Parathyroid adenoma (tissue), 2 donors: ENCODE results near the gene MED22.
"Not testable (repeated sequence)": the region's sequence is repeated elsewhere in the genome, so short reads cannot be mapped to it uniquely, and the experiment has no call there.

Source experiments
- H2AFZ ChIP-seq: fragments of 300-600 bp; sonication (generic); one replicate; pipeline ENCODE4 v1.7.0; 2017; ENCODE audit warnings: antibody characterized with exemption, mild to moderate bottlenecking
- H3K27ac ChIP-seq: fragments of 300-600 bp; sonication (generic); one replicate; pipeline ENCODE4 v1.7.0; 2017
- H3K27me3 ChIP-seq: fragments of 300-600 bp; sonication (generic); one replicate; pipeline ENCODE4 v1.7.0; 2017; ENCODE audit warnings: low read length; ENCODE audit not compliant: control insufficient read depth, insufficient read depth
- H3K36me3 ChIP-seq: fragments of 300-600 bp; sonication (generic); one replicate; pipeline ENCODE4 v1.7.0; 2017; ENCODE audit warnings: low read length; ENCODE audit not compliant: control insufficient read depth, insufficient read depth
- H3K4me1 ChIP-seq: fragments of 300-600 bp; sonication (generic); one replicate; pipeline ENCODE4 v1.7.0; 2017; ENCODE audit warnings: control low read depth
- H3K4me2 ChIP-seq: fragments of 300-600 bp; sonication (generic); one replicate; pipeline ENCODE4 v1.7.0; 2017; ENCODE audit warnings: low read length
- H3K4me3 ChIP-seq: fragments of 300-600 bp; sonication (generic); one replicate; pipeline ENCODE4 v1.7.0; 2017; ENCODE audit warnings: low read depth, low read length
- H3K79me2 ChIP-seq: fragments of 300-600 bp; sonication (generic); one replicate; pipeline ENCODE4 v1.7.0; 2017; ENCODE audit warnings: control low read depth
- H3K9ac ChIP-seq: fragments of 300-600 bp; sonication (generic); one replicate; pipeline ENCODE4 v1.7.0; 2017; ENCODE audit warnings: mild to moderate bottlenecking
- H3K9me3 ChIP-seq: fragments of 300-600 bp; sonication (generic); one replicate; pipeline ENCODE4 v1.7.0; 2017; ENCODE audit warnings: low read length; ENCODE audit not compliant: control insufficient read depth
- TF ChIP-seq, protein P1 (sequence below): fragments of 300-600 bp; sonication (generic); IDR thresholded peaks from one replicate; pipeline ENCODE4 v1.7.0; 2017; ENCODE audit warnings: antibody characterized with exemption, mild to moderate bottlenecking
- donor health status: primary hyperparathyroidism.

The MED22 gene

DNA sequence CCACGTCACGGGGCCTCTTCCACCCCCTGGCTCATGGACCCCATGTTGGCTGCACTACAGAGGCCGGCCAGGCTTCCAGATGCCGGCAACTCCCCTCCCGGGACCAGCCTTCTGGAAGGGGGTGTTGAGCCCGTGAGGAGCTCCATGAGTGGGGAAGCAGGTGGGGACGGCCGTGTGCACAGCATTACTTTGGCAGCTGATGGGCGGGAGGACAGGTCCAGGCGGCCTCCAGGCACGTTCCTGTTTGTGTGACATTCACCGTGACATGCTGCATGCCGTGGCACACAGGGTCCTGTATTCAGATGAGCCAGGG lies 43.8 kb downstream of the MED22 start:
- Histone ChIP-seq H3K9me3 (no peaks in the 10 kb centered on the region), H3K27me3 (no peaks in the 10 kb centered on the region), H3K36me3 (no peaks in the 10 kb centered on the region), H3K4me1 (no peaks in the 10 kb centered on the region), H3K9ac (no peak overlapping the region), H2AFZ (no peak overlapping the region), H3K4me3 (no peak overlapping the region), H3K4me2 (no peak overlapping the region), H3K79me2 (no peaks in the 10 kb centered on the region), H3K27ac (no peak overlapping the region)
- TF ChIP-seq, protein P1, sequence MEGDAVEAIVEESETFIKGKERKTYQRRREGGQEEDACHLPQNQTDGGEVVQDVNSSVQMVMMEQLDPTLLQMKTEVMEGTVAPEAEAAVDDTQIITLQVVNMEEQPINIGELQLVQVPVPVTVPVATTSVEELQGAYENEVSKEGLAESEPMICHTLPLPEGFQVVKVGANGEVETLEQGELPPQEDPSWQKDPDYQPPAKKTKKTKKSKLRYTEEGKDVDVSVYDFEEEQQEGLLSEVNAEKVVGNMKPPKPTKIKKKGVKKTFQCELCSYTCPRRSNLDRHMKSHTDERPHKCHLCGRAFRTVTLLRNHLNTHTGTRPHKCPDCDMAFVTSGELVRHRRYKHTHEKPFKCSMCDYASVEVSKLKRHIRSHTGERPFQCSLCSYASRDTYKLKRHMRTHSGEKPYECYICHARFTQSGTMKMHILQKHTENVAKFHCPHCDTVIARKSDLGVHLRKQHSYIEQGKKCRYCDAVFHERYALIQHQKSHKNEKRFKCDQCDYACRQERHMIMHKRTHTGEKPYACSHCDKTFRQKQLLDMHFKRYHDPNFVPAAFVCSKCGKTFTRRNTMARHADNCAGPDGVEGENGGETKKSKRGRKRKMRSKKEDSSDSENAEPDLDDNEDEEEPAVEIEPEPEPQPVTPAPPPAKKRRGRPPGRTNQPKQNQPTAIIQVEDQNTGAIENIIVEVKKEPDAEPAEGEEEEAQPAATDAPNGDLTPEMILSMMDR = no peak

DNA sequence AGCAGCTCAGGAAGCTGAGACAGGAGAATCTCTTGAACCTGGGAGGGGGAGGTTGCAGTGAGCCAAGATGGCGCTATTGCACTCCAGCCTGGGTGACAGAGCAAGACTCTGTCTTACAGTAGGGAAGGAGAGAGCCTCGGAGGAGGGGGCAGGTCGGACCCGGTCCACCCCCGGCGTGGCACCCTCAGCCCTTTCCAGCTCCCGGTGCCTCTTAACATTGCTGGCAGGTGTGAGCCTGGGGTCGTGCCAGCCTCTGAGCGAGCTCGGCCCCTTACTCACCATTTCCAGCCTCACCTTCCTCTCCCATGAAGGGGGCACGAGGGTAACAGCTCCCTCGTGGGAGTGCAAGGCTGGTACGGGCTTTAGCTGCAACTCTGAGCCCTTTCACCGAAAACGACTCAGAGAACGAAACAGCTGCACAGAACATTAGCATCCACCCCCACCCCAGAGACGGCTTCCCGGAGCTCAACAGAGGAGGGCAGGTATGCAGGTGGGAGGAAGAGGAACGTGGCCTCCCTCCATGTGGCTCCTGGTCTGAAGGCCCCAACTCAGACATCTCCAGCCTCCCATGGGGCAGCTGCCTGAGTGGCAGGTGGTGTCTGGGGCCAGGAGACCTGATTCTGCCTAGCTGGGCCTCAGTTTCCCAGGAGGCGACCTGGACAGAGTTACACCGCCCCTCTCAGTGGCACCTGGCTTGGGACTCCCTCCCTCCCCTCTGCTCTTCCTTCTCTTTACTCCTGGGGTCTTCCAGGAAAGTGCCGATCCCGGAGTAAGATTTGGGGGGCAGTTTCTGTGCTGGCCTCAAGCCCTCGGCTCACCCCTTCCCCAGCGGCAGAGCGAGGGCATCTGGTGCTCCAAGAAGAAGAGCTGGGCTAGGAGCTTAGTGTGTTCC lies 44.4 kb downstream of the MED22 start:
- Histone ChIP-seq H3K4me3 (no peak overlapping the region), H2AFZ (no peak overlapping the region), H3K4me1 (no peaks in the 10 kb centered on the region), H3K4me2 (no peak overlapping the region), H3K27ac (no peak overlapping the region), H3K79me2 (no peaks in the 10 kb centered on the region), H3K36me3 (no peaks in the 10 kb centered on the region), H3K9ac (no peak overlapping the region), H3K27me3 (no peaks in the 10 kb centered on the region), H3K9me3 (no peaks in the 10 kb centered on the region)
- TF ChIP-seq, protein P1 = no peak

DNA sequence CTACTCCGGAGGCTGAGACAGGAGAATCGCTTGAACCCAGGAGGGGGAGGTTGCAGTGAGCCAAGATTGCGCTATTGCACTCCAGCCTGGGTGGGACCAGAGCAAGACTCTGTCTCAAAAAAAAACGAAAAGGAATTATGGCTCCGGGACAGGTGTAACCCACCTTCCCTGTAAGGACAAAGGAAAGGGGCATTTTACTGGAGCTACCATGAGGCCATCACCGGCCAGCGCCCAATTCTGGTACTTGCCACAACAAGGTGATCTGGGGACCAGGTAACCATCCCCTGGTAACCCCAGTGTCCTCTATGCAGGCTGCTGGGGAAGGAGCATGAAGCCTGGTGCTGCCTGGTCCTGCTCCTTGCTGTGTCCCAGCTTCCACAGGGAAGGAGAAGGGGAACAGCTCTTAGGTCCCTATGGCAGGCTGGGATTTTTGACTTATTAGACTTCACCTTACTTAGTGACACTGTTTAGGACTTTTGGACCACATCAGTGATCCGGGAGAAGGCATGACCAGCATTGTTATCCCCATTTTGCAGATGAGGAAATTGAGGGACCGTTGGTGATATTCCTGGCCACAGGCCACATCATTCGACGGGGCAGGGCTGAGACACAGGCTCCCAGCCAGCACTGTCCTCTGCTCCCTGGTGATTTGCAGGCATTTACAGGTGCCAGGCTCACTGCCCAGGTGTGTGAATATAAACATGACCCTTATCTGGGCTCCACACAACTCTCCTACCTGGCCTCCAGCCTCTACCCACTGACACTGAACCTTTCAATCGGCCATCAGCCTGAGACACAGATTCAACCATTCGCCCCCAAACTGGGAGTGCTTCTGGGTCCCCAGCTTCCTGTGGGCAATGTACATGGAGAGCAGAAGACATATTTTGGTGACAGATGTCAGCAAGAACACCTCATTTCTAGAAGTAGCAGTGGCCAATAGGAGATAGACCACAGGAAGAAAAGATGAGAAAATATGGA lies 46.4 kb downstream of the MED22 start:
- Histone ChIP-seq H2AFZ (no peak overlapping the region), H3K4me2 (no peak overlapping the region), H3K9me3 (no peaks in the 10 kb centered on the region), H3K27ac (no peak overlapping the region), H3K79me2 (no peaks in the 10 kb centered on the region), H3K36me3 (no peaks in the 10 kb centered on the region), H3K4me3 (no peak overlapping the region), H3K4me1 (no peaks in the 10 kb centered on the region), H3K27me3 (no peaks in the 10 kb centered on the region), H3K9ac (no peak overlapping the region)
- TF ChIP-seq, protein P1 = no peak

DNA sequence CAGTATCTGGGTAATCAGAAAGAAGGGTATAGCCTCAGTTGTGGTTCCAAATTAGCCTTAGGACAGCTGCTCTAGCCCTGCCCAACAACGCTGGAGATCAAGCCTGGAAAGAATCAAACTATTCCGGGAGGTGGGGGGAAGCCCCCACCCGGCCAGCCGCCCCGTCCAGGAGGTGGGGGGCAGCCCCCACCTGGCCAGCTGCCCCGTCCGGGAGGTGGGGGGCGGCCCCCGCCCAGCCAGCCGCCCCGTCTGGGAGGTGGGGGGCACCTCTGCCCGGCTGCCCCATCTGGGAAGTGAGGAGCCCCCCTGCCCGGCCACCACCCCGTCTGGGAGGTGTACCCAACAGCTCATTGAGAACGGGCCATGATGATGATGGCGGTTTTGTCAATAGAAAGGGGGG lies 47.9 kb downstream of the MED22 start:
- H3K4me2 ChIP-seq, H3K9ac ChIP-seq, H3K79me2 ChIP-seq, H3K36me3 ChIP-seq, H3K4me1 ChIP-seq, H3K27ac ChIP-seq, H2AFZ ChIP-seq, H3K9me3 ChIP-seq, H3K27me3 ChIP-seq, H3K4me3 ChIP-seq: not testable (repeated sequence)

DNA sequence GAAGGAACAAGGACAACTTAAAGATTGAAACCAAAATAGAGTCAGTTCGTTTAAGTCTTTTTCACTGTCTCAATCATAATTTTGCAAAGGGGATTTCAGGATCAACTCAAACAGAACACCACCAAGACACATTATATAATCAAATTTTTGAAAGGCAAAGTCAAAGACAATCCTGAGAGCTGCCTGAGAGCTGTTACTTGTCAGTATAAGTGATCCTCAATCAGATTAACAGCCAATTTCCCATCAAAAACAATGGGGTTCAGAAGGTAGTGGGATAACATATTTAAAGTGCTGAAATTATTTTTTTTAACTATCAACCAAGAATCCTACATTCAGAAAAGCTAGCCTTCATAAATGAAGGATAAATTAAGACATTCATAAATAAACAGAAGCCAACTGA lies 53.7 kb downstream of the MED22 start:
- no peaks in the 10 kb centered on the region for H3K4me1 ChIP-seq
- H3K9me3 ChIP-seq = no peaks in the 10 kb centered on the region
- H3K4me3 ChIP-seq = no peak overlapping the region
- H3K79me2 ChIP-seq = no peaks in the 10 kb centered on the region
- no peaks in the 10 kb centered on the region for H3K36me3 ChIP-seq
- TF ChIP-seq, protein P1 = no peak
- H3K27ac ChIP-seq = no peak overlapping the region
- H3K9ac ChIP-seq = no peak overlapping the region
- H2AFZ ChIP-seq = no peak overlapping the region
- no peak overlapping the region for H3K4me2 ChIP-seq
- H3K27me3 ChIP-seq = no peaks in the 10 kb centered on the region
